ENCODE measurements around the gene HOXB4.

GRCh38 chr17:48545539-48545938, 32.6 kb downstream of the HOXB4 start:
- no peak for TF ChIP-seq CTCF (conservative IDR thresholded peaks at IDR 0.05 in 1 of 2, IDR thresholded peaks at IDR 0.05 in 1 of 2; ENCODE audit: low read depth in 1 of 2, low read length in 2 of 2)
- no peak for TF ChIP-seq EZH2 (IDR thresholded peaks at IDR 0.05; ENCODE audit: low read length, missing control alignments)
